OCI-LY7 (cell line): ENCODE data around the gene WDFY3.

Source experiments
- EZH2phosphoT487 ChIP-seq: fragments of 200-600 bp; sonication (generic); IDR thresholded peaks from 2 replicates; pipeline ENCODE4 v1.6.1; 2018; ENCODE audit warnings: low read depth, borderline replicate concordance, mild to moderate bottlenecking, mixed run types, antibody characterized with exemption, low read length, moderate library complexity, mixed read lengths
- TF ChIP-seq, protein P1 (sequence below): fragments of 200-600 bp; sonication (generic); conservative IDR thresholded peaks from 2 replicates; pipeline ENCODE4 v1.5.1; 2014; ENCODE audit warnings: mild to moderate bottlenecking, antibody characterized with exemption, low read length, moderate library complexity, mixed read lengths

DNA sequence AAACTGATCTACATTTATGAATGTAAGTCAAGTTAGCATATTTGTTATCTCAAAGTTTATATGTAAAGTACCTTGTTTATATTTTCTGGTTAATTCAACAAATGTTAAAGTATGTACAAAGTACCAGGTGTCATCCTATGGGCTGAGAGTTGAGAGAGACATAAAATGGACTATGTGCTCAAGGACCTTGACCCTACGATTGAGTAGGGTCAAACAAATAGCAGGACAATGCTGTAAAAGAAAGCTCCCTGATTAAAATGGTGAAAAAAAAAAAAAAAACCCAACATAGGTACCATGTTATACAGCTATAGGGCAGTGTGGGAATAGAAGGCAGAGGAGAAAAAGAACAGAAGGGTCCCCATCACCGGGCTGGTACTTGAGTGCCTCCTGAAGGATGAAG is 260.2 kb downstream of the WDFY3 start:
- TF ChIP-seq, protein P1, sequence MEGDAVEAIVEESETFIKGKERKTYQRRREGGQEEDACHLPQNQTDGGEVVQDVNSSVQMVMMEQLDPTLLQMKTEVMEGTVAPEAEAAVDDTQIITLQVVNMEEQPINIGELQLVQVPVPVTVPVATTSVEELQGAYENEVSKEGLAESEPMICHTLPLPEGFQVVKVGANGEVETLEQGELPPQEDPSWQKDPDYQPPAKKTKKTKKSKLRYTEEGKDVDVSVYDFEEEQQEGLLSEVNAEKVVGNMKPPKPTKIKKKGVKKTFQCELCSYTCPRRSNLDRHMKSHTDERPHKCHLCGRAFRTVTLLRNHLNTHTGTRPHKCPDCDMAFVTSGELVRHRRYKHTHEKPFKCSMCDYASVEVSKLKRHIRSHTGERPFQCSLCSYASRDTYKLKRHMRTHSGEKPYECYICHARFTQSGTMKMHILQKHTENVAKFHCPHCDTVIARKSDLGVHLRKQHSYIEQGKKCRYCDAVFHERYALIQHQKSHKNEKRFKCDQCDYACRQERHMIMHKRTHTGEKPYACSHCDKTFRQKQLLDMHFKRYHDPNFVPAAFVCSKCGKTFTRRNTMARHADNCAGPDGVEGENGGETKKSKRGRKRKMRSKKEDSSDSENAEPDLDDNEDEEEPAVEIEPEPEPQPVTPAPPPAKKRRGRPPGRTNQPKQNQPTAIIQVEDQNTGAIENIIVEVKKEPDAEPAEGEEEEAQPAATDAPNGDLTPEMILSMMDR: no peak
- no peak for TF ChIP-seq EZH2phosphoT487
